ENCODE data around the gene FBXO31.

Gene FBXO31

DNA sequence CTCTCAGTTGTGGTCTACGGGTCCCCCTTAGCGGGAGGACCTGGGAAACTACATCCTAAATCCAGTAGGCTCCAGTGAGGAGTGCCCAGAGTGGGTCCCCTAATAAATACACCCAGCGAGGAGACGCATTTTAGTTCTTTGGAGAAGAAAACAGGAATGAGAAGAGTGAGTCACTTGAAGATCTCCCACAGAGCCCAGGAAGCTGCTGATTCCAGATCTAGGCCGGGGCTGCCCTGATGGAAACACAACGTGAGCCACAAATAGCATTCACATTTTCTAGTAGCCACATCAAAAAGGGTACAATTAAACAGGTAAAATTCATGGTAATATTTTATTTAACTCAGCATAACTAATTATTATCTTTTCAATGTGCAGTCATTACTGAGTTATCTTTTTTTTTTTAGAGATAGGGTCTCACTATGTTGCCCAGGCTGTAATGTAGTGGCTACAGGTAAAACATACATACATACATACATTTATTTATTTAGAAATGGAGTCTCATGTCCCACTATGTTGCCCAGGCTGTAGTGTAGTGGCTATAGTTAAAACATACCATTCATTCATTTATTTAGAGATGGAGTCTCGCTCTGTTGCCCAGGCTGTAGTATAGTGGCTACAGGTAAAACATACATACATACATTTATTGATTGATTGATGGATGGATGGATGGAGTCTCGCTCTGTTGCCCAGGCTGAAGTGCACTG lies 21.5 kb downstream of the FBXO31 start:
- Histone ChIP-seq H3K36me3 (ENCODE audit: insufficient read depth, low read length) (peaks cover 12% of the 10 kb centered on the region; the same call in 1 of the 2 replicates), H3K79me2 (ENCODE audit: control insufficient read depth, insufficient read depth, low read length, unreplicated experiment) (peaks cover 28% of the 10 kb centered on the region), H3K27me3 (ENCODE audit: insufficient read depth, low read length) (no peaks in the 10 kb centered on the region), H3K4me1 (ENCODE audit: control insufficient read depth, insufficient read depth, low read length, unreplicated experiment) (no peaks in the 10 kb centered on the region), H3K4me3 (ENCODE audit: low read depth, low read length) (no peak overlapping the region), H3K27ac (ENCODE audit: low read depth, low read length) (no peak overlapping the region), H2AFZ (ENCODE audit: low read length, unreplicated experiment) (no peak overlapping the region)

DNA sequence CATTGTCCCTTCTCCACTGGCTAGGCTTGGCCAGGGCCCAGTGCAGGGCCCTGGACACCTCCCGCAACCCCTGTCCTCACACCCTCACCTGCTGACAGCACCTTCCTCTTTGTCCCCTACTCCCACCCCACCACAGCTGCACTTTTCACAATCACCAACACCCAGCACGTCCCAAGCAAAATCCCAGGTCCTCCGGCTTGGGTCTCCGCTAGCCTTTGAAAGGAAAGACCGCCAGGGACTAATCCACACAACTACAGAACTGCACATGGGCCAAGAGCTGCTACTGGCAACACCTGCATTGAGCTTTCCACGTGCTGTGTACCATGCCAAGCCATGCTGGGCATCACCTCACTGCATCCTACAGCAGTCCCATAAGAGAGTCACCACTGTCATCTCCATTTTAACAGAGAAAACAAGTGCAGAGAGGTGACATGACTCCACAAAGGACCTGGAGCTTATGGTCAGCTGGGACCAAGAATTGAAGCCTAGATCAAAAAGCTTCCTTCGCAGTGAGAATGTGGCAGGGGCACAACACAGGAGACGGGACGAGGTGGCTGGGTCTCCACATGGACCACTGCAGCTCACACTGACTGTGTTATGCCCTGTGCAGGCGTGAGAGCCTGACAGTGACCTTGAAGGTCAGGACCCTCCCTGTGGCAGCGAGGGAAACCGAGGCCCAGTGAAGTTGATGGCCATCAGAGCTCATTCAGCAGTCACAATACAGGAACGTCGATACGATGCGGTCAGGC lies 22.5 kb downstream of the FBXO31 start:
- H3K4me3 ChIP-seq (ENCODE audit: low read depth, low read length), result no peak overlapping the region
- peaks cover 22% of the 10 kb centered on the region for H3K79me2 ChIP-seq (ENCODE audit: control insufficient read depth, insufficient read depth, low read length, unreplicated experiment)
- H2AFZ ChIP-seq (ENCODE audit: low read length, unreplicated experiment), result no peak overlapping the region
- H3K27ac ChIP-seq (ENCODE audit: low read depth, low read length), result no peak overlapping the region
- H3K36me3 ChIP-seq (ENCODE audit: insufficient read depth, low read length), result peaks cover 12% of the 10 kb centered on the region; the same call in 1 of the 2 replicates
- H3K4me1 ChIP-seq (ENCODE audit: control insufficient read depth, insufficient read depth, low read length, unreplicated experiment), result no peaks in the 10 kb centered on the region
- no peaks in the 10 kb centered on the region for H3K27me3 ChIP-seq (ENCODE audit: insufficient read depth, low read length)

- peaks cover 8% of the 10 kb centered on the region for H3K79me2 ChIP-seq (ENCODE audit: control insufficient read depth, insufficient read depth, low read length, unreplicated experiment)
- no peaks in the 10 kb centered on the region for H3K27me3 ChIP-seq (ENCODE audit: insufficient read depth, low read length)
- peaks cover 8% of the 10 kb centered on the region; the same call in 1 of the 2 replicates for H3K36me3 ChIP-seq (ENCODE audit: insufficient read depth, low read length)
- H3K27ac ChIP-seq (ENCODE audit: low read depth, low read length), result no peak overlapping the region
- no peaks in the 10 kb centered on the region for H3K4me1 ChIP-seq (ENCODE audit: control insufficient read depth, insufficient read depth, low read length, unreplicated experiment)
- no peak overlapping the region for H2AFZ ChIP-seq (ENCODE audit: low read length, unreplicated experiment)
- no peak overlapping the region for H3K4me3 ChIP-seq (ENCODE audit: low read depth, low read length)
These were observed 24.5 kb downstream of the FBXO31 start for GRCh38 chr16:87359121-87359520.

GRCh38 chr16:87358696-87359095 lies 24.9 kb downstream of the FBXO31 start:
- no peaks in the 10 kb centered on the region for H3K27me3 ChIP-seq (ENCODE audit: insufficient read depth, low read length)
- H3K4me1 ChIP-seq (ENCODE audit: control insufficient read depth, insufficient read depth, low read length, unreplicated experiment), result no peaks in the 10 kb centered on the region
- peaks cover 7% of the 10 kb centered on the region for H3K79me2 ChIP-seq (ENCODE audit: control insufficient read depth, insufficient read depth, low read length, unreplicated experiment)
- peaks cover 8% of the 10 kb centered on the region; the same call in 1 of the 2 replicates for H3K36me3 ChIP-seq (ENCODE audit: insufficient read depth, low read length)
- H2AFZ ChIP-seq (ENCODE audit: low read length, unreplicated experiment), result no peak overlapping the region
- H3K27ac ChIP-seq (ENCODE audit: low read depth, low read length), result no peak overlapping the region
- no peak overlapping the region for H3K4me3 ChIP-seq (ENCODE audit: low read depth, low read length)

GRCh38 chr16:87358250-87358649 lies 25.3 kb downstream of the FBXO31 start:
- Histone ChIP-seq H3K4me1 (ENCODE audit: control insufficient read depth, insufficient read depth, low read length, unreplicated experiment) (no peaks in the 10 kb centered on the region), H3K27ac (ENCODE audit: low read depth, low read length) (no peak overlapping the region), H3K4me3 (ENCODE audit: low read depth, low read length) (no peak overlapping the region), H3K79me2 (ENCODE audit: control insufficient read depth, insufficient read depth, low read length, unreplicated experiment) (peaks cover 3% of the 10 kb centered on the region), H2AFZ (ENCODE audit: low read length, unreplicated experiment) (no peak overlapping the region), H3K36me3 (ENCODE audit: insufficient read depth, low read length) (peaks cover 8% of the 10 kb centered on the region; the same call in 1 of the 2 replicates), H3K27me3 (ENCODE audit: insufficient read depth, low read length) (no peaks in the 10 kb centered on the region)

GRCh38 chr16:87356491-87356853 lies 27.1 kb downstream of the FBXO31 start:
- Histone ChIP-seq H3K36me3 (ENCODE audit: insufficient read depth, low read length) (peaks cover 4% of the 10 kb centered on the region; the same call in 1 of the 2 replicates), H3K4me3 (ENCODE audit: low read depth, low read length) (no peak overlapping the region), H3K27me3 (ENCODE audit: insufficient read depth, low read length) (no peaks in the 10 kb centered on the region), H3K27ac (ENCODE audit: low read depth, low read length) (no peak overlapping the region), H3K79me2 (ENCODE audit: control insufficient read depth, insufficient read depth, low read length, unreplicated experiment) (peaks cover 2% of the 10 kb centered on the region), H2AFZ (ENCODE audit: low read length, unreplicated experiment) (no peak overlapping the region), H3K4me1 (ENCODE audit: control insufficient read depth, insufficient read depth, low read length, unreplicated experiment) (no peaks in the 10 kb centered on the region)

DNA sequence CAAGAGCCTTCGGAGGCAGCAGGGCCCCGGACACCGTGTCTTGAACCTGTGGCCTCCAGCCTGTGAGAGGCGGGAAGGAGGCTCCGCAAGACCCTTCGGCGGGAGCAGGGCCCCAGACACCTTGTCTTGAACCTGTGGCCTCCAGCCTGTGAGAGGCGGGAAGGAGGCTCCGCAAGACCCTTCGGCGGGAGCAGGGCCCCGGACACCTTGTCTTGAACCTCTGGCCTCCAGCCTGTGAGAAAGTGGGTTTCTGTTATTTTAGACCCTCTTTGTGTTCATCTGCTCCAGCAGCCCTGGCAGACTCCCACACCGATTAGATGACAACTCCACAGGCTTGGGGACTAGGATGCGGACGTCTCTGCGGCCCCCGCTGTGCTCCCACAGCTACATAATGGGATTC lies 30.0 kb downstream of the FBXO31 start:
- no peaks in the 10 kb centered on the region for H3K79me2 ChIP-seq (ENCODE audit: control insufficient read depth, insufficient read depth, low read length, unreplicated experiment)
- no peaks in the 10 kb centered on the region for H3K36me3 ChIP-seq (ENCODE audit: insufficient read depth, low read length)
- peaks cover 5% of the 10 kb centered on the region for H3K4me1 ChIP-seq (ENCODE audit: control insufficient read depth, insufficient read depth, low read length, unreplicated experiment)
- no peaks in the 10 kb centered on the region for H3K27me3 ChIP-seq (ENCODE audit: insufficient read depth, low read length)
- no peak overlapping the region for H3K4me3 ChIP-seq (ENCODE audit: low read depth, low read length)
- H2AFZ ChIP-seq (ENCODE audit: low read length, unreplicated experiment), result no peak overlapping the region
- no peak overlapping the region for H3K27ac ChIP-seq (ENCODE audit: low read depth, low read length)

- Histone ChIP-seq H3K27ac (ENCODE audit: low read depth, low read length) (no peak overlapping the region), H3K36me3 (ENCODE audit: insufficient read depth, low read length) (no peaks in the 10 kb centered on the region), H3K79me2 (ENCODE audit: control insufficient read depth, insufficient read depth, low read length, unreplicated experiment) (no peaks in the 10 kb centered on the region), H3K4me3 (ENCODE audit: low read depth, low read length) (no peak overlapping the region), H3K27me3 (ENCODE audit: insufficient read depth, low read length) (no peaks in the 10 kb centered on the region), H3K4me1 (ENCODE audit: control insufficient read depth, insufficient read depth, low read length, unreplicated experiment) (peaks cover 5% of the 10 kb centered on the region), H2AFZ (ENCODE audit: low read length, unreplicated experiment) (no peak overlapping the region)
These were observed 30.8 kb downstream of the FBXO31 start for GRCh38 chr16:87352818-87353217.

- H3K4me1 ChIP-seq (ENCODE audit: control insufficient read depth, insufficient read depth, low read length, unreplicated experiment), result peaks cover 5% of the 10 kb centered on the region
- no peak overlapping the region for H3K4me3 ChIP-seq (ENCODE audit: low read depth, low read length)
- no peaks in the 10 kb centered on the region for H3K79me2 ChIP-seq (ENCODE audit: control insufficient read depth, insufficient read depth, low read length, unreplicated experiment)
- H3K27ac ChIP-seq (ENCODE audit: low read depth, low read length), result no peak overlapping the region
- no peaks in the 10 kb centered on the region for H3K36me3 ChIP-seq (ENCODE audit: insufficient read depth, low read length)
- no peak overlapping the region for H2AFZ ChIP-seq (ENCODE audit: low read length, unreplicated experiment)
- no peaks in the 10 kb centered on the region for H3K27me3 ChIP-seq (ENCODE audit: insufficient read depth, low read length)
These were observed 32.3 kb downstream of the FBXO31 start for GRCh38 chr16:87351320-87351698.

DNA sequence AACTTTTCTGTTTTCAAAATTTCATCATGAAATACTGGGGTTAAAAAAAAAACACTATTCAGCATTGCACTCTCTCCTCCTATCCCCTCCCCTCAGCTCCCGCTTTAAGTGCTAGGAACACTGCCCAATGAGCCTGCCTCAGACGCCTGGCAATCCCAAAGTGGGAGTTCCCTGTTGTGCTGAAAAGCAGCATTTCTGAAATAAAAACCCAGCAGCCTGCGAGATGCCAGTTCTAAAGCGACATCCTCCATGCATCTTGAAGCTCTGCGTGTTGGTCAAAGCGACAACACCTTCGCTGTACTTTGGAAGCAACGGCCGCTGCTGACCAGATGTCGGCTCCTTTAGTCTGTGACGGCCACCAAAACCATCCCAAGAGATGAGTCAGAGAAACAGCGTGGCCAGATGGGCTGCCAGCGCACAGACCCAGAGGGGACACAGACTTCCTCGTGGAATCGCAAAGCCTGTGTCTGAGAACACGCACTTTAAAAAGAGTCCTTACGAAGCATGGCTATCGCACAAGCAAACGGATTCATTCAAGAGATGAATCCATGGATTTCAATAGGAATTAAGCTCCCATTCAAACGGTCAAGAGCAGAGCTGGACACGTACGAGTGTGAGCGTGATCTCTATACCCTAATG lies 32.8 kb downstream of the FBXO31 start:
- no peaks in the 10 kb centered on the region for H3K79me2 ChIP-seq (ENCODE audit: control insufficient read depth, insufficient read depth, low read length, unreplicated experiment)
- H3K36me3 ChIP-seq (ENCODE audit: insufficient read depth, low read length), result no peaks in the 10 kb centered on the region
- no peaks in the 10 kb centered on the region for H3K27me3 ChIP-seq (ENCODE audit: insufficient read depth, low read length)
- no peak overlapping the region for H2AFZ ChIP-seq (ENCODE audit: low read length, unreplicated experiment)
- H3K4me1 ChIP-seq (ENCODE audit: control insufficient read depth, insufficient read depth, low read length, unreplicated experiment), result peaks cover 5% of the 10 kb centered on the region
- H3K4me3 ChIP-seq (ENCODE audit: low read depth, low read length), result no peak overlapping the region
- no peak overlapping the region for H3K27ac ChIP-seq (ENCODE audit: low read depth, low read length)
